GM12873 (cell line): ENCODE results near the gene TMC4.

ENCODE experiments used
- TF ChIP-seq, protein P1 (sequence below): IDR thresholded peaks from 2 replicates; pipeline ENCODE4 v1.5.1; 2012; ENCODE audit warnings: low read depth, mild to moderate bottlenecking, moderate library complexity, low read length, control low read depth; ENCODE audit not compliant: insufficient read depth; ENCODE audit errors: missing control alignments

The TMC4 gene

DNA sequence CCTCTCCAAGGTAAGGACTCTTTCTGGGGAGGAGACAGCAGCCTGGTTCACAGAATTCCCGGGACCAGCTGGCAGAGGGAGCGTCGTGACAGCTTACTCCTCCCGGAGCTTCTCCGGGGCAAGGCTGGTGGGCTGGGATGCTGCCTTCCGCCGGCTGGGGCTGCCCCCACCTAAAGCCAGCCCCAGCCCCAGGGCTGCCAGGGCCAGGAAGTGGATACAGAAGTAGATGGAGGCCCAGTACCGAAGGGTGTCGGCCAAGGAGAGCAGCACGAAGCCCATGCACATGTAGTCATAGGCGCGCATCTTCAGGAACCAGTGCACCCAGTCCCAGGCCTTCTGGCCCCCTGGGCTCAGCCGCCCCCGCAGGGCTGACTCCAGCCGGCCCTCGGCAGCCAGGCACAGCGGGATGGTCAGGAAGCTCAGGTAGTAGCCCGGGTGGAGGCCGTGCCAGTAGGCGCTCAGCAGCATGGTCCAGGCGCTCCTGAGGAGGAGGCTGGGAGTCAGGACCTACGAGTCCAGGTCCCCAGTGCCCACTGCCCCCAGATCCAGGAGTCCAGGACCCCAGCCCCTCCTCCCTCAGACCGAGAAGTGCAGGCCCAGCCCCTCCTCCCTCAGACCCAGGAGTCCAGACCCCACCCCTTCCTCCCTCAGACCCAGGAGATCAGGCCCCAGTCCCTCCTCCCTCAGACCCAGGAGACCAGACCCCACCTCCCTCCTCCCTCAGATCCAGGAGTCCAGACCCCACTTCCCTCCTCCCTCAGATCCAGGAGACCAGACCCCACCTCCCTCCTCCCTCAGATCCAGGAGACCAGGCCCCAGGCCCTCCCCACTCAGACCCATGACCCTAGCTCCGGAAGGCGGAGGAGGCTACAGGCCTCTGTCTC lies 1.2 kb upstream of the TMC4 start:
- TF ChIP-seq, protein P1, sequence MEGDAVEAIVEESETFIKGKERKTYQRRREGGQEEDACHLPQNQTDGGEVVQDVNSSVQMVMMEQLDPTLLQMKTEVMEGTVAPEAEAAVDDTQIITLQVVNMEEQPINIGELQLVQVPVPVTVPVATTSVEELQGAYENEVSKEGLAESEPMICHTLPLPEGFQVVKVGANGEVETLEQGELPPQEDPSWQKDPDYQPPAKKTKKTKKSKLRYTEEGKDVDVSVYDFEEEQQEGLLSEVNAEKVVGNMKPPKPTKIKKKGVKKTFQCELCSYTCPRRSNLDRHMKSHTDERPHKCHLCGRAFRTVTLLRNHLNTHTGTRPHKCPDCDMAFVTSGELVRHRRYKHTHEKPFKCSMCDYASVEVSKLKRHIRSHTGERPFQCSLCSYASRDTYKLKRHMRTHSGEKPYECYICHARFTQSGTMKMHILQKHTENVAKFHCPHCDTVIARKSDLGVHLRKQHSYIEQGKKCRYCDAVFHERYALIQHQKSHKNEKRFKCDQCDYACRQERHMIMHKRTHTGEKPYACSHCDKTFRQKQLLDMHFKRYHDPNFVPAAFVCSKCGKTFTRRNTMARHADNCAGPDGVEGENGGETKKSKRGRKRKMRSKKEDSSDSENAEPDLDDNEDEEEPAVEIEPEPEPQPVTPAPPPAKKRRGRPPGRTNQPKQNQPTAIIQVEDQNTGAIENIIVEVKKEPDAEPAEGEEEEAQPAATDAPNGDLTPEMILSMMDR = no peak

DNA sequence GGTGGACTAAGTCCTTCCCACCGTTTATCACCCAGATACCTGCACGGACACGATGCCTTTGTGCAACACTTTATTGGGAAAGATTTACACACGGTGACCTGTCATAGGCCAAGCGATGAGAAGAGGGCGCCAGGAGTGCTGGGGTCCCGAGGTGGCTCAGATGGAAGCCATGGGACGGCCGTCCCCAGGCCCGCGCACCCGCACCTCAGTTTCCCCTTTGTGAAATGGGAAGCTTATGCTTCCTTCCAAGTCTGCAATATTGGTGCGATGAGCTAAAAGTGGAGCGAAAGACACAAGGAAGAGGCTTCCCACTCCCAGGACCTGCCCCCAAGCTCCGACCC lies 369 bp upstream of the TMC4 start:
- TF ChIP-seq, protein P1 = no peak

DNA sequence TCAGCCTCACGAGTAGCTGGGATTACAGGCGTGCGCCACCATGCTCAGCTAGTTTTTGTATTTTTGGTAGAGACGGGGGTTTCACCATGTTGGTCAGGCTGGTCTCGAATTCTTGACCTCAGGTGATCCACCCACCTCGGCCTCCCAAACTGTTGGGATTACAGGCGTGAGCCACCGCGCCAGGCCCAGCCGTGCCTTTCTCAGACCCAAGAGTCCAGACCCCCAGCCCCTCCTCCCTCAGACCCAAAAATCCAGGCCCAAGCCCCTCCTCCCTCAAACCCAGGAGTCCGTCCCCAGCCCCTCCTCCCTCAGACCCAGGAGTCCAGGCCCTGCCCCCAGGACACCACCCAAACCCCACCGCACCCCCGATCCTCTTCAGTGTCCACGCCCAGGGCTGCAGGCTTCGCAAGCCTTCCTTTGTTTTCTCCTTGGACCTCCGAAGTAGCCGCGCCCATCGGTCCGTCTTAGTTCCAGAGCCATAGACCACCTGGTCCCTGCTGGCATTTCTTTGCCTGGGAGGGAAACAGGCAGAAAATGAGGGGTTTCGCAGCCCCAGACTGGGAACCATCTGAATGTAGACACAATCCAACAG lies 3.7 kb downstream of the TMC4 start:
- TF ChIP-seq, protein P1 = no peak

DNA sequence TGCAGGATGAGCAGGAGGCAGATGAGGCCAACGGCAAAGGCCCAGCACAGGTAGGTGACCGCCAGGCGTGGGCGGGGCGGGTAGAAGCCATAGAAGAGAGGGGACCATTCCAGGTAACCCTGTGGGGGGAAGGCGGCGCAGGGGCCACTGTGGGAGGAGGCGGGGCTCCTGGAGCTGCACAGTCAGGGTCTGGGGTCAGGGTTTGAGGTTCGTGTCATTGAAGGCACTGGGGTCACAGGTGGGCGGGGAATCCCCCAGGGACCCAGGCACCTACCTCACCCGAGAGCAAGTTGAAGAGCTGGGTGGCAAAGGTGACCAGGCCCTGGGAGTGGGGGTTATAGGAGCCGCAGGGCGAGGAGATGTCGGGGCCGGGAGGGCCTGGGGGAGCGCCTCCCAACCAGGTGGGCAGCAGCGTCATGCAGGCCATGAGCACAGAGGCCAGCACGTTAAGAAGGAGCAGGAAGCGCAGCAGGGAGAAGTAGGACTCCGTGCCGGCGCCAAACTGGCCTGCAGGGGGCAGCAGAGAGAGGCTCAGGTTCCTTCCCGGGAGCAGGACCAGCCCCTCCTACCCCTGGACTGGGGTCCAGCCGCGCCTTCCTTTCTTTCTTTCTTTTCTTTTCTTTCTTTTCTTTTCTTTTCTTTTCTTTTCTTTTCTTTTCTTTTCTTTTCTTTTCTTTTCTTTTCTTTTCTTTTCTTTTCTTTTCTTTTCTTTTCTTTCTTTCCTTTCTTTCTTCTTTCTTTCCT lies 4.6 kb downstream of the TMC4 start:
- TF ChIP-seq, protein P1 = peak; percentile 93

DNA sequence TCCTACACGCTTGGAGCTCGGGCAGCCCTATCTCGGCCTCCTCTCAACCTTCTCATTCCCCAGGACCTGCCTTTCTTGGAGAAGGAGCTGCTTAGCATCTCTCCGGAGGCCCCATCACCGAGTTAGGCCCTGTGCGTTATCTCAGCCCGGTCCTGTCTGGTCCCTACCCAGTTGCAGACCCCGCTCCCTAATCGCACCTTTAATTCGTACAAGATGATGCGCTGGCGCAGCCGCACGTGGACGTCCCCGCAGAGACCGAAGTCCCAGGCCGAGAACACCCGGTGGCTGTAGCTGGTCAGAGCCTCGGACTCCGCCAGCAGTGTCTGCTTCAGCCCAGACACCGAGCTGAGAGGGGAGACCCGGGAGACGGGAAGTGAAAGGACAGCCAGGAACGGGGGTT lies 7.7 kb downstream of the TMC4 start:
- TF ChIP-seq, protein P1 = no peak

DNA sequence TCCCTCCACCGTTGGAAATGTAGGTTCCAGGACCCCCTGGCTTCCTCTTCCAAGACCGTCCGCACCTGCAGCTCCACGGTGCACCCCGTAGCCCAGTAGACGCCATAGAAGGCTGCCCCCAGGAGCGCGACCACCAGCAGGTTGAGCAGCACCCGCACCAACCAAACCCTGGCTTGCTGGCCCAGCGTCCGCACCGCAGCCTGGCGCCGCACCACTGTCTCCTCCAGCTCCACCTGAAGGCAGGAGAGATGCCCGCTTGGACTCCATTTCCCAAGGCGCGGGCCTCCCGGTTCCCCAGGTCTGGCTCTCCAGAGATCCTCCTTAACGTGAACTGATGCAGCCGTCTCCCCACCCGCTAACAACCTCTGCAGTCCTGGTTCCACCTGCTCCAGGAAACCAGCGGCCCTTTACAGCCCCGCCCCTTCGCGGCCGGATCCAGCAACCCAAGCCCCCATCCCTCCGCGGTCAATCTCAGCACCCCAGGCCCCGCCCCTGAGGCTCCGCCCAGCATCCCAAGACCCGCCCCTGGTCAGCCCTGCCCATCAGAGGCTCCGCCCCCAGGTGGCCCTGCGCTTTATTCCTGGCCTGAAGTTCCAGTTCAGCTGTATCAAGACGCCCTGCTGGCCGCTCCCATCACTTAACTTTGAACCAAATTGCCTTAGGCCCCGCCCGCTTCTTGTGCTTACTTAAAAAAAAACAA lies 8.4 kb downstream of the TMC4 start:
- TF ChIP-seq, protein P1 = no peak
